ENCODE measurements around the gene OTUD3.

OTUD3 gene

GRCh38 chr1:19893687-19894086, 11.5 kb downstream of the OTUD3 start:
- Histone ChIP-seq H3K27me3 (ENCODE audit: control insufficient read depth, insufficient read depth, low read length) (no peaks in the 10 kb centered on the region), H3K4me1 (ENCODE audit: control insufficient read depth, insufficient read depth, low read length) (no peaks in the 10 kb centered on the region), H3K4me3 (ENCODE audit: low read length) (no peak overlapping the region), H3K9ac (ENCODE audit: low read length) (no peak overlapping the region), H3K9me3 (ENCODE audit: control insufficient read depth, low read length) (no peaks in the 10 kb centered on the region), H3K36me3 (ENCODE audit: control insufficient read depth, insufficient read depth, low read length) (no peaks in the 10 kb centered on the region)

- H3K4me1 ChIP-seq (ENCODE audit: control insufficient read depth, insufficient read depth, low read length) = no peaks in the 10 kb centered on the region
- no peak overlapping the region for H3K4me3 ChIP-seq (ENCODE audit: low read length)
- no peaks in the 10 kb centered on the region for H3K36me3 ChIP-seq (ENCODE audit: control insufficient read depth, insufficient read depth, low read length)
- H3K9me3 ChIP-seq (ENCODE audit: control insufficient read depth, low read length) = no peaks in the 10 kb centered on the region
- no peaks in the 10 kb centered on the region for H3K27me3 ChIP-seq (ENCODE audit: control insufficient read depth, insufficient read depth, low read length)
- no peak overlapping the region for H3K9ac ChIP-seq (ENCODE audit: low read length)
Measured at GRCh38 chr1:19894218-19894617, 12.0 kb downstream of the OTUD3 start.

- H3K9me3 ChIP-seq (ENCODE audit: control insufficient read depth, low read length) = no peaks in the 10 kb centered on the region
- no peak overlapping the region for H3K4me3 ChIP-seq (ENCODE audit: low read length)
- no peaks in the 10 kb centered on the region for H3K27me3 ChIP-seq (ENCODE audit: control insufficient read depth, insufficient read depth, low read length)
- no peak overlapping the region for H3K9ac ChIP-seq (ENCODE audit: low read length)
- no peaks in the 10 kb centered on the region for H3K4me1 ChIP-seq (ENCODE audit: control insufficient read depth, insufficient read depth, low read length)
- H3K36me3 ChIP-seq (ENCODE audit: control insufficient read depth, insufficient read depth, low read length) = no peaks in the 10 kb centered on the region
Measured at GRCh38 chr1:19901653-19902052, 19.5 kb downstream of the OTUD3 start.

GRCh38 chr1:19903621-19904020, 21.4 kb downstream of the OTUD3 start:
- no peaks in the 10 kb centered on the region for H3K4me1 ChIP-seq (ENCODE audit: control insufficient read depth, insufficient read depth, low read length)
- no peaks in the 10 kb centered on the region for H3K9me3 ChIP-seq (ENCODE audit: control insufficient read depth, low read length)
- peaks cover 6% of the 10 kb centered on the region for H3K36me3 ChIP-seq (ENCODE audit: control insufficient read depth, insufficient read depth, low read length)
- H3K27me3 ChIP-seq (ENCODE audit: control insufficient read depth, insufficient read depth, low read length) = no peaks in the 10 kb centered on the region
- H3K9ac ChIP-seq (ENCODE audit: low read length) = no peak overlapping the region
- H3K4me3 ChIP-seq (ENCODE audit: low read length) = no peak overlapping the region

- Histone ChIP-seq H3K27me3 (ENCODE audit: control insufficient read depth, insufficient read depth, low read length) (no peaks in the 10 kb centered on the region), H3K4me3 (ENCODE audit: low read length) (no peak overlapping the region), H3K9ac (ENCODE audit: low read length) (no peak overlapping the region), H3K4me1 (ENCODE audit: control insufficient read depth, insufficient read depth, low read length) (no peaks in the 10 kb centered on the region), H3K36me3 (ENCODE audit: control insufficient read depth, insufficient read depth, low read length) (peaks cover 6% of the 10 kb centered on the region), H3K9me3 (ENCODE audit: control insufficient read depth, low read length) (no peaks in the 10 kb centered on the region)
Measured at GRCh38 chr1:19907456-19907855, 25.3 kb downstream of the OTUD3 start.

- H3K36me3 ChIP-seq (ENCODE audit: control insufficient read depth, insufficient read depth, low read length) = peaks cover 10% of the 10 kb centered on the region
- H3K9me3 ChIP-seq (ENCODE audit: control insufficient read depth, low read length) = no peaks in the 10 kb centered on the region
- no peak overlapping the region for H3K9ac ChIP-seq (ENCODE audit: low read length)
- no peak overlapping the region for H3K4me3 ChIP-seq (ENCODE audit: low read length)
- H3K27me3 ChIP-seq (ENCODE audit: control insufficient read depth, insufficient read depth, low read length) = no peaks in the 10 kb centered on the region
- no peaks in the 10 kb centered on the region for H3K4me1 ChIP-seq (ENCODE audit: control insufficient read depth, insufficient read depth, low read length)
Measured at GRCh38 chr1:19909392-19909791, 27.2 kb downstream of the OTUD3 start.

- H3K36me3 ChIP-seq (ENCODE audit: control insufficient read depth, insufficient read depth, low read length) = peaks cover 10% of the 10 kb centered on the region
- no peaks in the 10 kb centered on the region for H3K9me3 ChIP-seq (ENCODE audit: control insufficient read depth, low read length)
- no peaks in the 10 kb centered on the region for H3K4me1 ChIP-seq (ENCODE audit: control insufficient read depth, insufficient read depth, low read length)
- no peaks in the 10 kb centered on the region for H3K27me3 ChIP-seq (ENCODE audit: control insufficient read depth, insufficient read depth, low read length)
- H3K4me3 ChIP-seq (ENCODE audit: low read length) = no peak overlapping the region
- no peak overlapping the region for H3K9ac ChIP-seq (ENCODE audit: low read length)
Measured at GRCh38 chr1:19909971-19910370, 27.8 kb downstream of the OTUD3 start.

GRCh38 chr1:19910650-19911049, 28.5 kb downstream of the OTUD3 start:
- no peaks in the 10 kb centered on the region for H3K9me3 ChIP-seq (ENCODE audit: control insufficient read depth, low read length)
- H3K9ac ChIP-seq (ENCODE audit: low read length) = no peak overlapping the region
- H3K27me3 ChIP-seq (ENCODE audit: control insufficient read depth, insufficient read depth, low read length) = no peaks in the 10 kb centered on the region
- H3K36me3 ChIP-seq (ENCODE audit: control insufficient read depth, insufficient read depth, low read length) = peaks cover 10% of the 10 kb centered on the region
- no peaks in the 10 kb centered on the region for H3K4me1 ChIP-seq (ENCODE audit: control insufficient read depth, insufficient read depth, low read length)
- H3K4me3 ChIP-seq (ENCODE audit: low read length) = no peak overlapping the region

- H3K27me3 ChIP-seq (ENCODE audit: control insufficient read depth, insufficient read depth, low read length) = peaks cover 7% of the 10 kb centered on the region
Measured at GRCh38 chr1:19918057-19918456, 35.9 kb downstream of the OTUD3 start.

GRCh38 chr1:19920132-19920710, 38.0 kb downstream of the OTUD3 start:
- Histone ChIP-seq H3K27me3 (ENCODE audit: control insufficient read depth, insufficient read depth, low read length) (peaks cover 7% of the 10 kb centered on the region), H3K9me3 (ENCODE audit: control insufficient read depth, low read length) (no peaks in the 10 kb centered on the region), H3K9ac (ENCODE audit: low read length) (no peak overlapping the region), H3K36me3 (ENCODE audit: control insufficient read depth, insufficient read depth, low read length) (no peaks in the 10 kb centered on the region), H3K4me1 (ENCODE audit: control insufficient read depth, insufficient read depth, low read length) (peaks cover 8% of the 10 kb centered on the region), H3K4me3 (ENCODE audit: low read length) (no peak overlapping the region)

More at GRCh38 chr1:19918057-19918456, 35.9 kb downstream of the OTUD3 start:
- no peaks in the 10 kb centered on the region for H3K9me3 ChIP-seq (ENCODE audit: control insufficient read depth, low read length)
- peaks cover 7% of the 10 kb centered on the region for H3K4me1 ChIP-seq (ENCODE audit: control insufficient read depth, insufficient read depth, low read length)
- H3K9ac ChIP-seq (ENCODE audit: low read length) = no peak overlapping the region
- H3K36me3 ChIP-seq (ENCODE audit: control insufficient read depth, insufficient read depth, low read length) = peaks cover 3% of the 10 kb centered on the region
- H3K4me3 ChIP-seq (ENCODE audit: low read length) = no peak overlapping the region

GRCh38 chr1:19921310-19921709, 39.1 kb downstream of the OTUD3 start:
- Histone ChIP-seq H3K4me1 (ENCODE audit: control insufficient read depth, insufficient read depth, low read length) (peaks cover 16% of the 10 kb centered on the region), H3K4me3 (ENCODE audit: low read length) (no peak overlapping the region), H3K36me3 (ENCODE audit: control insufficient read depth, insufficient read depth, low read length) (no peaks in the 10 kb centered on the region), H3K27me3 (ENCODE audit: control insufficient read depth, insufficient read depth, low read length) (peaks cover 7% of the 10 kb centered on the region), H3K9ac (ENCODE audit: low read length) (no peak overlapping the region), H3K9me3 (ENCODE audit: control insufficient read depth, low read length) (no peaks in the 10 kb centered on the region)

- H3K9me3 ChIP-seq (ENCODE audit: control insufficient read depth, low read length) = no peaks in the 10 kb centered on the region
- H3K36me3 ChIP-seq (ENCODE audit: control insufficient read depth, insufficient read depth, low read length) = no peaks in the 10 kb centered on the region
- H3K9ac ChIP-seq (ENCODE audit: low read length) = no peak overlapping the region
- H3K27me3 ChIP-seq (ENCODE audit: control insufficient read depth, insufficient read depth, low read length) = peaks cover 7% of the 10 kb centered on the region
- no peak overlapping the region for H3K4me3 ChIP-seq (ENCODE audit: low read length)
- H3K4me1 ChIP-seq (ENCODE audit: control insufficient read depth, insufficient read depth, low read length) = peaks cover 16% of the 10 kb centered on the region
Measured at GRCh38 chr1:19922015-19922688, 40.0 kb downstream of the OTUD3 start.
